TTC549 (cell line): ENCODE measurements around the gene PNCK.

Experiments used
- FAIRE-seq: peaks from 2 replicates; lab custom pipeline; 2012; peaks lifted over from hg19 to GRCh38; lab: Jason Lieb, UNC

Gene PNCK

DNA sequence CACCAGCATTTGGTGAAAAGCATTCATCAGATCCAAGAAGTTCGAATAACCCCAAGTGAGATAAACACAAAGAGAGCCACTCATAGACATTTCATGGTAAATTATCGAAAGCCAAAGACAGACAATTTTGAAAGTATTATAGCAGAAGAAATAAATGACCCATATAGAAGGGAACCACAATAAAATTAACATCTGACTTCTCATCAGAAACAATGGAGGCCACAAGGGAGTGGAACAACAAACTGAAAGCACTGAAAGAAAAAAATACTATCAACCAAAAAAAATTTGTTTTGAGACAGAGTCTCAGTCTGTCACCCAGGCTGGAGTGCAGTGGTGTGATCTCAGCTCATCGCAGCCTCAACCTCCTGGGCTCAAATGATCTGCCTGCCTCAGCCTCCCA lies 14.3 kb downstream of the PNCK start:
- FAIRE-seq: no peak

DNA sequence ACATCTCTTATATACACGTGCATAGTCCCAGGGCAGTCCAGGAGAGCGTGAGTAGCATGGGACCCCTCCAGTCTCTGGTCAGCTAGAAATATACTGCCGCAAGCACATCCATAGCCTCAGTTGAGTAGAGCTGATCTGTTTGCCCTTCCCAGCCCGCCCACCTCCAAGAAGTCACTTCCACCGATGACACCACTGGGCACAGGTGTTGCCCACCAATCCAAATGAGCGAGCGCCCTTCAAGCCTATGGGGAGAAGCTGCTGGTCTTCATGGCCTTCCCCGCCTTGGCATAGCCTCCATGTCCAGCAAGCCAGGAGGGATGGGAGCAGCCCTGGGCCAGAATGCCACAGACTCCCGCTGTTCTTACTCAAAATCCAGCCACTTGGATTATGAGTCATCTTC lies 16.5 kb downstream of the PNCK start:
- FAIRE-seq: no peak

DNA sequence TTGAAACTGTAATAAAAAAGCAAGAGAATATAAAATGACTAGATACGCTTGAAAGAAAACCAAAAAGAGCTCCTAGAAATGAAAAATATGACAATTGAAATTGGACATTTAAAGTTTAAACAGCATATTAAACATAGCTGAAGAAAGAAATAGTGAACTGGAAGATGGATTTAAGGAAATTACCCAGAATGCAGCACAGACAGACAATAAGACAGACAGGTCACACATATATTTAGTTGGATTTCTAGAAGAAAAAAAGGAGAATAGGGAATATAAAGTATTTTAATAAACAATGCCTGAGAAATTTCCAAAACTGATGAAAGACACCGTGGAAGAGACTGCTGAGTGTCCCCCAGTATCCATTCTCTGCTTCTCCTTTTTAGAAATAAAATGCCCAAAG lies 20.1 kb downstream of the PNCK start:
- no peak for FAIRE-seq

DNA sequence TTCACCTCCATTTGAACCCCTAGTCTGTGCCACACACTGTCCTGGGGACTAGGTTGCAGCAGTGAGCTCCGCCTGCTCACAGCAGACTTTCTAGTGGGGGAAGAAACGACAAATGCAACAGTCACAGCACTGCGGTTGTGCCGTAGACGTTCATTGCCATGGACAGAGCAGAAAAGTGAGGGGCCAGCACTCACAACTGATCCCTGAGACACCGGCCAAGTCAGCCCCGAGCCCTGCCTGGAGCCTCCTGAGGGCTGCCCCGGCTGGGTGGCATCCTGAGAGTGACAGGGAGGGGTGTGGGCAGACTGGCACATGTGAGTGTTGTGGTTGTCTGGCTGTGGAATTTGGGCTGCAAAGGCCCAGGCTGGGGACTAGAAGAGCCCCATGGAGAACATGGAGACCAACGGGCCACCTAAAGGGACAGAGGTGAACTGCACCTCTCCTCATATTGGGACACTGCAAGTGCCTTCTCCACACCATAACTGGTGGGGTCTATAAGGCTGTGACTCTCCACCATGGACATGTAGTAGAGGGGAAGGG lies 22.0 kb downstream of the PNCK start:
- FAIRE-seq: no peak

DNA sequence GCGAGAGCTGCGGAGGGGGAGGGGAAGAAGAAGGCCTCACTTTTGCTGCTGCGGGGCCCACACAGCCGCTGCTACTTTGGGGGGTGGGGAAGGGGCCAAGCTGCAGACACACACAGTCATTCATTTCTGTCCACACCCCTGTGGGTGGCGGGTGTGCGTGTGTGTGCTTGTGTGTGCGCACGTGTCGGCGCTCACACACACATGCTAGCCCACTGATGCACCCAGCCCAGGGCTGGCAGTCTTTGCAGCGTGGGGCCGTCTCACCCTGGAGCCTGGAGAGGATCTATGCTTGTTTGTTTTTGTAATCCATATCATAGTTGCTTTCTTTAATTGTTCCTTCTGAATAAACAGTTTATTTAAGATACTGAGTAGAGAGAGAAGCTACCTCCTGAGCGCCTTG lies 22.7 kb downstream of the PNCK start:
- no peak for FAIRE-seq

DNA sequence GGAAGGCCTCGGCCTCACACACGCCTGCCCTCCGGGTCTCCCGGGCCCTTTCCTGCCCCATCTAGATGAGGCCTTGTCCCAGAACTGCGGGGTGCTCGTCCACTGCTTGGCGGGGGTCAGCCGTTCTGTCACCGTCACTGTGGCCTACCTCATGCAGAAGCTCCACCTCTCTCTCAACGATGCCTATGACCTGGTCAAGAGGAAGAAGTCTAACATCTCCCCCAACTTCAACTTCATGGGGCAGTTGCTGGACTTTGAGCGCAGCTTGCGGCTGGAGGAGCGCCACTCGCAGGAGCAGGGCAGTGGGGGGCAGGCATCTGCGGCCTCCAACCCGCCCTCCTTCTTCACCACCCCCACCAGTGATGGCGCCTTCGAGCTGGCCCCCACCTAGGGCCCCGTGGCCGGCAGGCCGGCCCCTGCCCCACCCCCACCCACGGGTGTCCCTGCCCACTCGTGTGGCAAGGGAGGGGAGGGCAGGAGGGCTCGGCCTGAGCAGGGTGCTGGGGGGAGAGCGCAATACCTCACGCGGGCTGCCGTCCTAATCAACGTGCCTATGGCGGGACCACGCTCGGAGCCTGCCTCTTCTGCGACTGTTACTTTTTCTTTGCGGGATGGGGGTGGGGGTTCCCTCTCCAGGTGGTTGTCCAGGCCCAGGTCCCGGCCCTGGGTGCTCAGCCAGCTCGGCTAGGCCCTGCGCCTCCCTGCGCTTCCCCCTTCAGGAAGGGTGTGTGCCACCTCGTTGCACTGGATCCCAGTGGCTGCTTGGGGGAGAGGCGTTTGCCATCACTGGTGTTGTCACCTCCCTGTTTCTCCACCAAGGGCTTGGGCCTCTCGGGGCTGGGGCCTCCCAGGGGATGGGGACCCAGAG lies 23.5 kb downstream of the PNCK start:
- no peak for FAIRE-seq

DNA sequence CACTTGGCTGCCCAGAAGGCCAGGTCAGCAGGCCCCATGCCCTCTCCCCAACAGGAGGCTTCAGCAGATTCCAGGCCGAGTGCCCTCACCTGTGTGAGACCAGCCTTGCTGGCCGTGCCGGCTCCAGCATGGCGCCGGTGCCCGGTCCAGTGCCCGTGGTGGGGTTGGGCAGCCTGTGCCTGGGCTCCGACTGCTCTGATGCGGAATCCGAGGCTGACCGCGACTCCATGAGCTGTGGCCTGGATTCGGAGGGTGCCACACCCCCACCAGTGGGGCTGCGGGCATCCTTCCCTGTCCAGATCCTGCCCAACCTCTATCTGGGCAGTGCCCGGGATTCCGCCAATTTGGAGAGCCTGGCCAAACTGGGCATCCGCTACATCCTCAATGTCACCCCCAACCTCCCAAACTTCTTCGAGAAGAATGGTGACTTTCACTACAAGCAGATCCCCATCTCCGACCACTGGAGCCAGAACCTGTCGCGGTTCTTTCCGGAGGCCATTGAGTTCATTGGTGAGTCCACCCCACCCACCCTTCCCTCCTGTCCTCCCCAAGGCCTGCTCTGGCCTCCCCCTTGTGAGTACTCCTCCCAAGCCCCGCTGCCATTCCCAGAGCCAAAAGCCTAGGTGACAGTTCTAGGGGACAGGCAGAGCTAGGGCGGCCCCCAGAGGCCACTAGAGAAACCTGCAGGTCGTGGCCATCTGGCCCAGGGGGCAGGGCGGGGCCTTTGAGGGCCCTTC lies 24.3 kb downstream of the PNCK start:
- no peak for FAIRE-seq

DNA sequence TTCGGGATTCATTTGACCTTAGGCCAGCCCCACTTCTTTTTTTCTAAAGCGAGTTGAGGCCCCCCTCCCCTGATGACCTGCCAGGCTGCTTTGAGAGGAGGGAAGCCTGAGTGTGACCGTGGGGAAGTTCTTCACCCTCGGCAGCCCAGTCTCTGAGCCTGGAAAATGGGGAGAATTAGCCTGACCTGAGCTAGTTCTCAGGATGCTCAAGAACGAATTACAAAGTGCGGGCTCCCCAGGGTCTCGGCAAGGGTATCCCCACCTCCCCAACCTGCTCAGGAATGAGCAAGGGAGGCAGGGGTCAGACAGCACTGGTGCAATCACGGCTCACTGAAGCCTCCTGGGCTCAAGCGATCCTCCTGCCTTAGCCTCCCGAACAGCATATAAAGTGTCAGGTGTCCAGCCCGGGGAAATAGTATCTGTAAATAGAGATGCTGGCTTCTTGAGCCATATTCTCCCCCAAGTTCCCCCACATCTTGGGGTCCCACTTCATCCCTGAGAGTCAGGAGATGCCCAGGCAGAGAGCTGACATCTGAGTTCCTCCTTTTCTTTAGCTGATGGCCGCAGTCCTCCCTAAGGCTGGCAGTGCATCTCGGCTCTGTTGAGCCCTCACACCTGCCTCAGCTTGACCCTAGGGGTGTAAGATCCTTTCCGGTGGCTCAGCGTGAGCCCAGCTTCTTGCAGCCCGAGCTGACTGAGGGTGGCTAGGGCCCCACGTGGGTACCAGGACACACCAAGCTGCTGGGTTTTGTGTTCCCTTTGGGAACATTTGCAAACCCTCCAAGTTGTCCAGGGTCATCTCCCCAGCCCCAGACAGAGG lies 25.0 kb downstream of the PNCK start:
- FAIRE-seq: no peak

DNA sequence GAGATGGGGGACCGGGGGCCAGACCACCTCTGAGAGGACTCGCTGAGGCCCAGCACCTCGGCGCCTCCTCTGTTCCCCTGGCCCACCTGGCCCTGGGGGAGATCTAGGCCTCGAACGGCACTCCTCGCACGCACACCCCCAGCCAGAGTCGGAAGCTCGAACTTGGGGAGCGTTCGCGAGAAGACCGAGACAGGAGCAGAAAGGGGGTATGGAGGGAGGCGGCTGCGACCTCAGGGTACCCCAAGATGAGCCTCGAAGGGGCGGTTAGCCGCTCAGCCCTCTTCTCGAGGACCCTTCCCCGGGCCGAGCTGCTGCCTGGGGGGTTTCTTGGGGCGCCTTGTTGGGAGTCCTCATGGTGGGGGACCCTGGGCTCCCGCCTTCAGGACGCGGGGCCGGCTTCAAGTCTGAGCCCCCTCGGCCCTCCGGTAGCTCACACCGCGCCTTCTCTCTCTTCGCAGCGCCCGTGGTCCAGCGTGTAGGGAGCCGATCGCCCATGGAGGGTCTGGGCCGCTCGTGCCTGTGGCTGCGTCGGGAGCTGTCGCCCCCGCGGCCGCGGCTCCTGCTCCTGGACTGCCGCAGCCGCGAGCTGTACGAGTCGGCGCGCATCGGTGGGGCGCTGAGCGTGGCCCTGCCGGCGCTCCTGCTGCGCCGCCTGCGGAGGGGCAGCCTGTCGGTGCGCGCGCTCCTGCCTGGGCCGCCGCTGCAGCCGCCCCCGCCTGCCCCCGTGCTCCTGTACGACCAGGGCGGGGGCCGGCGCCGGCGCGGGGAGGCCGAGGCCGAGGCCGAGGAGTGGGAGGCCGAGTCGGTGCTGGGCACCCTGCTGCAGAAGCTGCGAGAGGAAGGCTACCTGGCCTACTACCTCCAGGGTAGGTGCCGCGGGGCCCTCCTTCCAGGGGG lies 25.9 kb downstream of the PNCK start:
- no peak for FAIRE-seq

DNA sequence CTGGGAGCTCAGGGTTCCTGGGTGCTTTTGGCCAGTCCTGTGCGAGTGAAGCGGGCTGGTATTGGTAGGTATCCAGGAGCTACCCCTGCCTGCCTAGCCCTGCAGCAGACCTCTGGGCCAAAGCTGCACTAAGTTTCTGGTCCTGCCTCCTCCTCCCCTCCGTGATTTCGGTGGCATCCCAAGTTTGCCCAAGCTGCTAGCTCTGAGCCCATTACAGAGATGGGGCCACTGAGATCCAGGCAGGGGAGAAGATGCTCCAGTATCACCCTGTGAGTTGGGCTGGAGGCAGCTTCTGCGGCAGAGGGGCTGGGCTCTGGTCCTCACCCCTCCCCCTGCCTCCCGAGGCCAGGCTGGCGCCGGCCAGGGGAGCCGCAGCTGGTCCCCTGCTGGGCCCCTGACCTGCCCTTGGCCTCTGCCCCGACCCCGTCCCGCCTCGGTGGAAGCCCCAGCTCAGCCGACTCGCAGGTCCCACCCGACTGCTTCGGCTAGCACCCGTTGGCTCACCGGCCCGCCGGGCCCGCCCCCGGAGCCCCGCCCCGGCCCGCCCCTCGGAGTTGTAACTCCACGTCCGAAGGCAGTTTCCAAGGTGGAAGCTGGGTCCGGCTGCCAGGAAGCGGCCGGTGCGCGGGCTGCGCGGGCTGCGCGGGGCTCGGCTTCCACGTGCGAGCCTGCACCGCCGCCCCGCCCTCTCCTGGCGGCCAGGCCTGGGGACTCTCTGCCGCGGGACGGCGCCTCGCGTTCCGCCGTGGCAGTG lies 26.8 kb downstream of the PNCK start, which contains the start of gene DUSP9:
DUSP9 (plus strand) TSS at position 584 of the 754 bp plus-strand sequence. CDS start 751 bp downstream, outside the sequence.
- FAIRE-seq: no peak

DNA sequence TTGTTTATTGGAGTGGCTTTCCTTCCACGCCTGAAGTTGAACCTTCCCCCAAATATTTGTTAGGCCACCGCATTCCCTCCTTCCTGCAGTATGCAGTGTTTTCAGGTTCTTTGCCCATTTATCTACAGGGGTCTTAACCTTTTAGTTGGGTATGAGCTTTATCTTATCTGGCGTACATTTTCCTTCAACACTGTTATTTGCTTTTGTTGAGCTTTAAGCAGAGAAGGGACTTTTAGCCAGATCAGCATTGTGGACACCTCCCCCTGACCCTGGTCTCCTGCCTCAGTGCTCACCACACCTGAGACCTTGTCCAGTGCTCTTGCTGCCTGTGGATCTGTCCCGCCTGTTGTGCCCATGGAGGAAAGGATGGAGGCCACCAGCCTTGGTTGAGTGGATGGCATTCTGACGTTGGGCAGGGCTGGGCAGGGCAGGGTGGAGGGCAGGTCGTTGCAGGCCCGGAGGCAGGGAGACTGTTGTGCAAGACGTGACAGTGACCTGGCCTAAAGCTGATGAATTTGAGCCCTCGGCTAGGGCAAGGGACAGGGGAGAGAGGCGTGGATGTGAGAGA lies 27.6 kb downstream of the PNCK start:
- no peak for FAIRE-seq

DNA sequence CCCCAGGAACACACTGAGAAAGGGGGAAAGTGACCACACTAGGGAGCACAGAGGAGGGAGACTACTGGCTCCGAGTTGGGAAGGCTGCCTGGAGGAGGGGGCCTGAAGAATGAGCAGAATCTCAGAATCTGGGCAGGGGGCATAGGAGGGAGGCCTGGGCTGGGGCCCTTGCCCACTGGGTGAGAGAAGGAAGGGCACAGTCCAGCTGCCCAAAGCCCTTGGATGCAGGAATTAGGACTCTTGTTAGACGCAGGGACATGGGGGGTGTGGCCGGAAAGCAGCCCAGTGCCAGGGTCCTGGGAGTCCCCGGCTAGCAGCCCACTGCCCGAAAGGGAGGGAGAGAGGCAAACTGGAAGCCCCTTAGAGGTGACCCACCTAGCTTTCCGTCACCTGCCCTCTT lies 28.5 kb downstream of the PNCK start:
- no peak for FAIRE-seq

DNA sequence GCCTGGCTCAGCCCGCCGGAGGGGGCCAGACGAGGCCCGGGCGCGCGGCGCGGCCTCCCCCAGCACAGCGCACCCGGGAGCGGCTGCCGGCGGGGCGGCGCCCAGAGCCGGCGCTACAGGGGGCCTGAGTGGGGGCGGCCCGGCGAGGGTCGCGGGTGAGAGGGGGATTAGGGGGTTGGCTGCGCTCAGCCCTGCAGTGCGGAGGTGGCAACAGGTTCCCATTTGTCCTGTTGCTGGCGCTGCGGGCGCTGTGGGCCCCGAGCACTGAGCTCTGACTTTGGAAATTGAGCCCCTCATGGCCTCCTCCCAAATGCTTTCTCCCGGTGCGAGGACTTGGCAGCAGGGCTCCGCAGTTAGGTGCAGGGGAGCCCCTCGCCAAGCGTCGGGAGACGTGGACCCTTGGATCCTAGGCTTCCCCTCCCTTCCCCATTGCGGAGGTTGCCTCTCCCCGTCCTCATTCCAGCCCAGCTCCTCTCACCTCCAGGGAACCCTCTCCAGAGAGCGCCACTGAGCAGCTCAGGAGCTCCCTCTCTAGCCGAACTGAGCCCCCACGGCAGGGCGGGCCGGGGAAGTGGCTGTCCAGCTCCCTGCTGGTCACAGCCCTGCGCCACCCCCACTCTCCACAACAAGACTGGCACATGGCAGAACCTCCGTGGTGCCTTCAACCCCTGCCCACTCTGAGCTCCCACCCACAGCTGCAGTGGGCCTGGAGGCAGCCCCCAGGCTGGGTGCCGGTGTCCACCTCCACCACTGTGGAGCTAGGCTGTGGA lies 29.1 kb downstream of the PNCK start:
- no peak for FAIRE-seq

DNA sequence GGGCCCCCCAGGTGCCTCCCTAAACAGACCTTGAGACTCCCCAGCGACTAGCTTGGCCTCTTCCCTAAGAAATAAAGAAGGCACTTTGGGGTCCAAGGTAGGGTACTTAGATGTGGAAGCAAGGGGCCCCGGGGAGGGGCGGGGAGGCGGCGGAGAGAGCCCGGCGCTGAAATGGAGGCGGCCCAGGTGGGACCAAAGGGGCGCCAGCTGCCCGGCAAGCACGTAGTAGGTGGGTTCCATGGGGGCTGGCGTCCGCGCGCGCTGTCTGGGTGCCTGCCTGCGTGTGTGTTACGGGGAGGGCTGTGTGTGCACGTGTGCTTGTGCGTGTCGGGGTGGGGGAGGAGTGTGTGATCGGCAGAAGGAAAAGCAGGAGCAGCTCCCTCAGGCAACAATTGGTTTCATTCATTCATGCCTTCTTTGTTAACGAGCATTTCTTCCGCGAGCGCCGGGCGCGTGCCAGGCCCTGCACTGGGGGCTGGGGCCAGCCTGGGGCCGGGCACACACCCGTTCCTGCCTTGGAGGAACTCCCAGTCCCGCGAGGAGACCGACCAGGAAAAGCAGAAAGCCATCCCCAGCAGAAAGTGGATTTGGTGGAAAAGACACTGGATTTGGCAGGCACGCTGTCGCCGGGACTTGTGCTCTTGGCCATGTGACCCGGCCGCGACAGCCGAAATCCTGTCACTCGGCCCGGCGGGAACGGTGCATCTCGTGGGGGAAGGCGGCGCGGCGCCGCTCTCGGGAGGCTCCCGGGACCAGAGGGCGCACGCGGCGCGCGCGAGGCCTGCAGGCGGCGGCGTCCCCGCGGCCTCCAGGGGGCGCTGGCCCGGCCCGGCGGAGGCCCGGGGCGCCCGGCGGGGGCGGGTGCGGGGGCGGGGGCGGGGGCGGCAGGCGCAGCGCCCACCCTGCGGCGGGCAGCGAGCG lies 29.9 kb downstream of the PNCK start:
- FAIRE-seq: no peak

DNA sequence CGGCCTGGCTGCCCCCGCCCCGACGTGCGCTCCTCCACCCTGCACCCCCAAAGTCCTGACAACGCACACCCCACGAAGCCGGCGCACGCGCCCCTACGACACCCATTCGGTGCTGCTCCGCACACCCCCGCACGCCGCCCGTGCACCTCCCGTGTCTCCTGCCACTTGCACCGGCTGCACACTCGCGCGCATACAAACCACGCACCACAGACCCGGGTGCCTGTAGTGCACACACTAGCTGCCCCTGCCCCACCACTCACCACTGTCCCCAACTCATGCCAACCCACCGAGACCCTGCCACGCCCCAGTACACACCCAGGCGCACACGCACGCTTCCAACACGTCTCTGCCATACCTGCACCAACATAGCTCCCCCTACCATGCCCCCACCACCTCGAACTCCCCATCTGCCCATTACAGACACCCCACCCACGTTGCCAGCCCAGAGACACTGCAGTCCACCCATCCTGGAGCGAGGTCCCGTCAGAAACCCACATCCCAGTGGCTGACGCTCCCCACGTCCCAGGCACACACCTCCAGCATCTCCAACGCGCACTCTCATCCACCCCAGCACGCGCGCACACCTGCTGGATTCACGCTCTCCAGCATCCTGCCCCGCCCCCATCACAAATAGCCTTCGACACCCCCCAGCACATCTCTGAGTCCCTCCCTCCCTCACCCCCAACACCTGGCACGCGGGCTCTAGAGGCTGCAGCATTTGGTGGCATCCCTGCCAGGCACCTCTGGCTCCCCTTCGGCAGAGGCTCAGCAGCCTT lies 30.8 kb downstream of the PNCK start:
- no peak for FAIRE-seq

DNA sequence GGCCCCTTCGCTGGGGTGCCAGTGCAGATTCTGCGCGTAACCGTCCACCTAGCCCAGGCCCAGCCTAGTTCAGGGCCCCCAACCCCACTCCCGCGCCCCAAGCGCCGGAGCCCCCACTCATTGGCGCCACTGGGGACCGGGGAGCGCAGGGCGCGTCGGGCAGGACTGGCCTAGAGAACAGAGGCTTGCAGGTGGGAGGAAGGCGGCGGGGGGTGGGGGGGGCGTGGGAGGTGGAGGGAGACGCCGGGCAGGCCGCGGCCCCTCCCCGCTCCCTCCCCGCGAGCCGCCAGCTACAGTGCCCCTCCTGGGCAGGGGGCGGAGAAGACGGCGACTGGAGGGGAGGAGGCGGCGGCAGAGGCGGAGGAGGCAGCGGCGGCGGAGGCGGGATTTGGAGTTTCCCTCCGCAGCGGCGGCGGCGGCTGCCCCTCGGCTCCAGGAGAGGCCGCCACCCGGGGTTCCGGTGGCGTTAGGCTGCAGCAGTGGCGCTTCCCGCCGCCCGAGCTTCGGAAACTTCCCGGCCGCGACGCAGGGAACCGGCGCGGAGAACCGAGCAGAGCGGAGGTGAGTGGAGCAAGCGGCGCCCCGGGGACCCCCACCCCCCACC lies 31.5 kb downstream of the PNCK start:
- no peak for FAIRE-seq

DNA sequence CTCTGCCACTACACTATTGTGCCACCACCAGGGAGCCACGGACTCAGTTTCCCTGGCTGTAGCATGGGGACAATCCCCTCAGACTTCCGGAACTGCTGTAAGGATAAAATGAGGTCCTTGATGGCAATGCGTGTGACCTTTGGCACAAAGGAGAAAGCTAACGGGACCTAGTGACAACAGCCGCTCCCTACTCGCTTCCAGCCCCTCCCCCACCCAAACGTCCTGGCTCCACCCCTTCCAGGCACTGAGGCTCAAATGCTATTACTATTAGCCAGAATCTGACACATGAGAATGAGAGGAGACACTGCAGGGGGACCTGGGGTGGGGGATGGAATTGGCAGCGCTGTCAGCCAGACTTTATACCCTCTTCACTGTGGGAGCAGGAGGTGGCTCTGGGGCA lies 32.0 kb downstream of the PNCK start:
- FAIRE-seq: no peak
